GM23338 (cell line): ENCODE results near the gene DPYSL3. TPM values are rescaled to one million over a fixed set of nuclear protein-coding genes. Genes with fewer than 3 reads are reported as not detected.

Source experiments
- ATAC-seq: fragments of 200-7000 bp; cut with Tn5 transposase; 3 replicates; pipeline ENCODE4 v1.9.1; 2020
- DNase-seq: peaks from one replicate; pipeline ENCODE4 v3.0.0-alpha.2; 2015; ENCODE audit warnings: low spot score
- H2AFZ ChIP-seq: fragments of 200-600 bp; sonication (generic); 2 replicates; pipeline ENCODE4 v1.8.0; 2016; ENCODE audit warnings: antibody characterized with exemption, mild to moderate bottlenecking, moderate library complexity
- H3F3A ChIP-seq: fragments of 200-600 bp; sonication (generic); replicated peaks from 2 replicates; pipeline ENCODE4 v1.8.0; 2017; ENCODE audit warnings: antibody characterized with exemption, mixed run types, low read depth
- H3K27ac ChIP-seq: fragments of 200-600 bp; sonication (generic); 2 replicates; pipeline ENCODE4 v1.6.1; 2016; ENCODE audit warnings: low read depth
- H3K27me3 ChIP-seq: fragments of 200-600 bp; sonication (generic); 2 replicates; pipeline ENCODE4 v1.8.0; 2016; ENCODE audit warnings: mild to moderate bottlenecking, mixed run types, moderate library complexity; ENCODE audit not compliant: insufficient read depth
- H3K36me3 ChIP-seq: fragments of 200-600 bp; sonication (generic); 2 replicates; pipeline ENCODE4 v1.8.0; 2016; ENCODE audit warnings: mild to moderate bottlenecking; ENCODE audit not compliant: insufficient read depth
- H3K4me1 ChIP-seq: fragments of 200-600 bp; sonication (generic); 2 replicates; pipeline ENCODE4 v1.8.0; 2016; ENCODE audit warnings: mild to moderate bottlenecking, moderate library complexity; ENCODE audit not compliant: insufficient read depth
- H3K4me2 ChIP-seq: fragments of 200-600 bp; sonication (generic); 2 replicates; pipeline ENCODE4 v1.7.1; 2017; ENCODE audit warnings: mixed run types
- H3K4me3 ChIP-seq: fragments of 200-600 bp; sonication (generic); 2 replicates; pipeline ENCODE4 v1.6.1; 2016; ENCODE audit warnings: mixed run types
- H3K79me2 ChIP-seq: fragments of 200-600 bp; sonication (generic); replicated peaks from 2 replicates; pipeline ENCODE4 v1.8.0; 2017; ENCODE audit warnings: mild to moderate bottlenecking; ENCODE audit not compliant: insufficient read depth
- H3K9me2 ChIP-seq: fragments of 200-600 bp; sonication (generic); 2 replicates; pipeline ENCODE4 v1.8.0; 2017; ENCODE audit not compliant: insufficient read depth
- H4K20me1 ChIP-seq: fragments of 200-600 bp; sonication (generic); replicated peaks from 2 replicates; pipeline ENCODE4 v1.8.0; 2017; ENCODE audit warnings: mild to moderate bottlenecking; ENCODE audit not compliant: insufficient read depth
- H3K27ac Mint-ChIP-seq: 2 replicates; pipeline ENCODE4 v1.8.0; 2020; ENCODE audit warnings: inconsistent platforms, mild to moderate bottlenecking, moderate library complexity, mixed read lengths
- H3K27me3 Mint-ChIP-seq: 3 replicates; pipeline ENCODE4 v1.8.0; 2022; ENCODE audit warnings: low read depth, mild to moderate bottlenecking, moderate library complexity, mixed read lengths, inconsistent platforms; ENCODE audit not compliant: insufficient read depth, poor library complexity
- H3K36me3 Mint-ChIP-seq: 3 replicates; pipeline ENCODE4 v1.8.0; 2021; ENCODE audit warnings: low read depth, mild to moderate bottlenecking, inconsistent platforms, moderate library complexity, mixed read lengths
- H3K4me1 Mint-ChIP-seq: 3 replicates; pipeline ENCODE4 v1.8.0; 2020; ENCODE audit warnings: mild to moderate bottlenecking, inconsistent platforms, mixed read lengths
- H3K4me3 Mint-ChIP-seq: 3 replicates; pipeline ENCODE4 v1.8.0; 2021; ENCODE audit warnings: moderate library complexity, mild to moderate bottlenecking, inconsistent platforms, mixed read lengths
- H3K9me3 Mint-ChIP-seq: 3 replicates; pipeline ENCODE4 v1.8.0; 2020; ENCODE audit warnings: moderate library complexity, mild to moderate bottlenecking, inconsistent platforms, mixed read lengths
- CREB1 ChIP-seq: fragments of 250-450 bp; sonication (Bioruptor Pico); IDR thresholded peaks from 2 replicates; pipeline ENCODE4 v1.5.0; 2020; ENCODE audit warnings: low read depth, mild to moderate bottlenecking, moderate library complexity
- EZH2 ChIP-seq: fragments of 200-600 bp; sonication (generic); IDR thresholded peaks from one replicate; pipeline ENCODE4 v1.8.0; 2017; ENCODE audit warnings: antibody characterized with exemption, mild to moderate bottlenecking, low read depth; ENCODE audit not compliant: unreplicated experiment
- EZH2phosphoT487 ChIP-seq: fragments of 200-600 bp; sonication (generic); IDR thresholded peaks from one replicate; pipeline ENCODE4 v1.8.1; 2018; ENCODE audit warnings: antibody characterized with exemption; ENCODE audit not compliant: unreplicated experiment
- JUNB ChIP-seq: IDR thresholded peaks from one replicate; pipeline ENCODE4 v1.6.1; 2016; ENCODE audit warnings: antibody characterized with exemption; ENCODE audit not compliant: unreplicated experiment
- NANOG ChIP-seq: IDR thresholded peaks from 2 replicates; pipeline ENCODE4 v1.6.1; 2016; ENCODE audit warnings: antibody characterized with exemption, borderline replicate concordance
- POLR2AphosphoS5 ChIP-seq: IDR thresholded peaks from 2 replicates; pipeline ENCODE4 v1.6.1; 2016; ENCODE audit warnings: antibody characterized with exemption, low read depth
- STAT1 ChIP-seq: IDR thresholded peaks from one replicate; pipeline ENCODE4 v1.6.1; 2016; ENCODE audit warnings: antibody characterized with exemption; ENCODE audit not compliant: unreplicated experiment
- ZNF114 ChIP-seq: fragments of 250-450 bp; sonication (Bioruptor Pico); IDR thresholded peaks from 2 replicates; pipeline ENCODE4 v1.5.0; 2020; ENCODE audit warnings: mild to moderate bottlenecking, moderate library complexity
- ZNF331 ChIP-seq: fragments of 250-450 bp; sonication (Bioruptor Pico); IDR thresholded peaks from 2 replicates; pipeline ENCODE4 v1.5.0; 2020; ENCODE audit warnings: low read depth, mild to moderate bottlenecking, moderate library complexity
- polyA plus RNA-seq: library from polyadenylated mRNA; unstranded; fragments of >200 nt; fragmentation: Nextera tagmentation; extraction: Ambion mirVana; gene quantifications from 2 replicates; pipeline ENCODE4 v1.2.1, GENCODE V29; 2016
- total RNA-seq: library from RNA; depleted of rRNA; stranded (reverse); fragments of >200 nt; shearing (Covaris generic); gene quantifications from 2 replicates; pipeline ENCODE4 v1.2.3, GENCODE V29; 2014
- TF ChIP-seq, protein P1 (sequence below): fragments of 250-450 bp; sonication (Bioruptor Pico); IDR thresholded peaks from 2 replicates; pipeline ENCODE4 v1.5.0; 2020; ENCODE audit warnings: mild to moderate bottlenecking, moderate library complexity
- TF ChIP-seq, protein P2 (sequence below): IDR thresholded peaks from 2 replicates; pipeline ENCODE4 v1.6.1; 2016; ENCODE audit warnings: antibody characterized with exemption
- TF ChIP-seq, protein P3 (sequence below), 2 experiments: fragments of 200-600 bp in 1 of 2; sonication (generic) in 1 of 2; conservative IDR thresholded peaks; 2 replicates each; pipeline versions ENCODE4 v1.5.1 to v1.6.1; 2016 to 2017; ENCODE audit warnings: antibody characterized with exemption in 2 of 2, low read depth in 2 of 2, mild to moderate bottlenecking in 2 of 2, moderate library complexity in 1 of 2
- TF ChIP-seq, protein P4 (sequence below): IDR thresholded peaks from one replicate; pipeline ENCODE4 v1.6.1; 2018; ENCODE audit warnings: antibody characterized with exemption; ENCODE audit not compliant: unreplicated experiment

DPYSL3 gene
- total and polyA plus RNA-seq, 2 experiments from 2014 or later, result 97.6 to 455 TPM

DNA sequence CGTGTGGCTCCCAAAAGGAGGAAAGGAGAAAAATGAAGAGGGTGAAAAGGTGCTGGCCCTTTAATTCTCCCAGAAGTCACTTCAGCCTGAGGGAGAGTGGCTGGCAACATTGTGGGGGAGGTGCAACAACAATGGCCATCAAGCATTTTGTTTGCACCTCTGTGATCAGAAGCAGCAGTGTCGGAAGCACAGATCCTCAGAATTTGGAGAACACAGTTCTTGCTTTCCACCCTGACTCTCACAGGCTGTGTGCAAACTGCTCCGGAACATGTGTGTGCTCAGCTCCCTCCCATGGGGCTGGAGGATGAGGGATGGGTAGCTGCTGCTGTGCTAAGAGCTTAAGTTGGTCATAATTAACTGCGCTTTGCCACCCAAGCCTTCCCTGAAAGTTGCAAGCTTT, 127.1 kb downstream of the DPYSL3 start (continued):
- TF ChIP-seq, protein P1, sequence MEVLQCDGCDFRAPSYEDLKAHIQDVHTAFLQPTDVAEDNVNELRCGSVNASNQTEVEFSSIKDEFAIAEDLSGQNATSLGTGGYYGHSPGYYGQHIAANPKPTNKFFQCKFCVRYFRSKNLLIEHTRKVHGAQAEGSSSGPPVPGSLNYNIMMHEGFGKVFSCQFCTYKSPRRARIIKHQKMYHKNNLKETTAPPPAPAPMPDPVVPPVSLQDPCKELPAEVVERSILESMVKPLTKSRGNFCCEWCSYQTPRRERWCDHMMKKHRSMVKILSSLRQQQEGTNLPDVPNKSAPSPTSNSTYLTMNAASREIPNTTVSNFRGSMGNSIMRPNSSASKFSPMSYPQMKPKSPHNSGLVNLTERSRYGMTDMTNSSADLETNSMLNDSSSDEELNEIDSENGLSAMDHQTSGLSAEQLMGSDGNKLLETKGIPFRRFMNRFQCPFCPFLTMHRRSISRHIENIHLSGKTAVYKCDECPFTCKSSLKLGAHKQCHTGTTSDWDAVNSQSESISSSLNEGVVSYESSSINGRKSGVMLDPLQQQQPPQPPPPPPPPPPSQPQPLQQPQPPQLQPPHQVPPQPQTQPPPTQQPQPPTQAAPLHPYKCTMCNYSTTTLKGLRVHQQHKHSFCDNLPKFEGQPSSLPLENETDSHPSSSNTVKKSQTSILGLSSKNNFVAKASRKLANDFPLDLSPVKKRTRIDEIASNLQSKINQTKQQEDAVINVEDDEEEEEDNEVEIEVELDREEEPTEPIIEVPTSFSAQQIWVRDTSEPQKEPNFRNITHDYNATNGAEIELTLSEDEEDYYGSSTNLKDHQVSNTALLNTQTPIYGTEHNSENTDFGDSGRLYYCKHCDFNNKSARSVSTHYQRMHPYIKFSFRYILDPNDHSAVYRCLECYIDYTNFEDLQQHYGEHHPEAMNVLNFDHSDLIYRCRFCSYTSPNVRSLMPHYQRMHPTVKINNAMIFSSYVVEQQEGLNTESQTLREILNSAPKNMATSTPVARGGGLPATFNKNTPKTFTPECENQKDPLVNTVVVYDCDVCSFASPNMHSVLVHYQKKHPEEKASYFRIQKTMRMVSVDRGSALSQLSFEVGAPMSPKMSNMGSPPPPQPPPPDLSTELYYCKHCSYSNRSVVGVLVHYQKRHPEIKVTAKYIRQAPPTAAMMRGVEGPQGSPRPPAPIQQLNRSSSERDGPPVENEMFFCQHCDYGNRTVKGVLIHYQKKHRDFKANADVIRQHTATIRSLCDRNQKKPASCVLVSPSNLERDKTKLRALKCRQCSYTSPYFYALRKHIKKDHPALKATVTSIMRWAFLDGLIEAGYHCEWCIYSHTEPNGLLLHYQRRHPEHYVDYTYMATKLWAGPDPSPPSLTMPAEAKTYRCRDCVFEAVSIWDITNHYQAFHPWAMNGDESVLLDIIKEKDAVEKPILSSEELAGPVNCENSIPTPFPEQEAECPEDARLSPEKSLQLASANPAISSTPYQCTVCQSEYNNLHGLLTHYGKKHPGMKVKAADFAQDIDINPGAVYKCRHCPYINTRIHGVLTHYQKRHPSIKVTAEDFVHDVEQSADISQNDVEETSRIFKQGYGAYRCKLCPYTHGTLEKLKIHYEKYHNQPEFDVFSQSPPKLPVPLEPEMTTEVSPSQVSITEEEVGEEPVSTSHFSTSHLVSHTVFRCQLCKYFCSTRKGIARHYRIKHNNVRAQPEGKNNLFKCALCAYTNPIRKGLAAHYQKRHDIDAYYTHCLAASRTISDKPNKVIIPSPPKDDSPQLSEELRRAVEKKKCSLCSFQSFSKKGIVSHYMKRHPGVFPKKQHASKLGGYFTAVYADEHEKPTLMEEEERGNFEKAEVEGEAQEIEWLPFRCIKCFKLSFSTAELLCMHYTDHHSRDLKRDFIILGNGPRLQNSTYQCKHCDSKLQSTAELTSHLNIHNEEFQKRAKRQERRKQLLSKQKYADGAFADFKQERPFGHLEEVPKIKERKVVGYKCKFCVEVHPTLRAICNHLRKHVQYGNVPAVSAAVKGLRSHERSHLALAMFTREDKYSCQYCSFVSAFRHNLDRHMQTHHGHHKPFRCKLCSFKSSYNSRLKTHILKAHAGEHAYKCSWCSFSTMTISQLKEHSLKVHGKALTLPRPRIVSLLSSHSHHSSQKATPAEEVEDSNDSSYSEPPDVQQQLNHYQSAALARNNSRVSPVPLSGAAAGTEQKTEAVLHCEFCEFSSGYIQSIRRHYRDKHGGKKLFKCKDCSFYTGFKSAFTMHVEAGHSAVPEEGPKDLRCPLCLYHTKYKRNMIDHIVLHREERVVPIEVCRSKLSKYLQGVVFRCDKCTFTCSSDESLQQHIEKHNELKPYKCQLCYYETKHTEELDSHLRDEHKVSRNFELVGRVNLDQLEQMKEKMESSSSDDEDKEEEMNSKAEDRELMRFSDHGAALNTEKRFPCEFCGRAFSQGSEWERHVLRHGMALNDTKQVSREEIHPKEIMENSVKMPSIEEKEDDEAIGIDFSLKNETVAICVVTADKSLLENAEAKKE (CRISPR knock-in tag), result no peak
- TF ChIP-seq POLR2AphosphoS5 (no peak), EZH2 (no peak), EZH2phosphoT487 (no peak), STAT1 (no peak), JUNB (no peak), ZNF331 (no peak), NANOG (no peak), CREB1 (CRISPR knock-in tag) (no peak)
- TF ChIP-seq, protein P2, sequence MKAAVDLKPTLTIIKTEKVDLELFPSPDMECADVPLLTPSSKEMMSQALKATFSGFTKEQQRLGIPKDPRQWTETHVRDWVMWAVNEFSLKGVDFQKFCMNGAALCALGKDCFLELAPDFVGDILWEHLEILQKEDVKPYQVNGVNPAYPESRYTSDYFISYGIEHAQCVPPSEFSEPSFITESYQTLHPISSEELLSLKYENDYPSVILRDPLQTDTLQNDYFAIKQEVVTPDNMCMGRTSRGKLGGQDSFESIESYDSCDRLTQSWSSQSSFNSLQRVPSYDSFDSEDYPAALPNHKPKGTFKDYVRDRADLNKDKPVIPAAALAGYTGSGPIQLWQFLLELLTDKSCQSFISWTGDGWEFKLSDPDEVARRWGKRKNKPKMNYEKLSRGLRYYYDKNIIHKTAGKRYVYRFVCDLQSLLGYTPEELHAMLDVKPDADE, result no peak

DNA sequence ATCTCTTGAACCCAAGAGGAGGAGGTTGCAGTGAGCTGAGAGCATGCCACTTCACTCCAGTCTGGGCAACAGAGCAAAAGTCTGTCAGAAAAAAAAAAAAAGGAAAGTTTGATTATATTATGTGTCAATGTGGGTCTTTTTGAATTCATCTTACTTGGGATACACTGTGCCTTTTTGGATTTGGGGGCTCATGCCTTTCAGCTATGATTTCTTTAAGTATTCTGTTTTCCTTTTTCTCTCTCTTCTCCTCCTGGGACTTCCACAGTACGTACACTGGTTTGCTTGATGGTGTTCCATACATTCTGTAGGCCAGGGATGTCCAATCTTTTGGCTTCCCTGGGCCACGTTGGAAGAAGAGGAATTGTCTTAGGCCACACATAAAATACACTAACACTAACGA, 128.3 kb downstream of the DPYSL3 start:
- H3K9me3 Mint-ChIP-seq, result peaks cover 17% of the 10 kb centered on the region
- Histone ChIP-seq H3K4me2 (no peak overlapping the region), H3K79me2 (no peaks in the 10 kb centered on the region), H4K20me1 (no peaks in the 10 kb centered on the region), H2AFZ (no peak overlapping the region), H3K36me3 (no peaks in the 10 kb centered on the region), H3K4me3 (no peak overlapping the region), H3F3A (no peaks in the 10 kb centered on the region), H3K27me3 (no peaks in the 10 kb centered on the region), H3K4me1 (peaks cover 24% of the 10 kb centered on the region), H3K9me2 (peaks cover under 1% of the 10 kb centered on the region; the same call in 1 of the 2 replicates), H3K27ac (no peak overlapping the region)
- peaks cover 19% of the 10 kb centered on the region for H3K4me1 Mint-ChIP-seq
- H3K36me3 Mint-ChIP-seq, result peaks cover 15% of the 10 kb centered on the region; the same call in 2 of the 3 replicates
- no peak overlapping the region for H3K27ac Mint-ChIP-seq
- ATAC-seq (no peak), DNase-seq (no peak)
- TF ChIP-seq CREB1 (CRISPR knock-in tag), result no peak
- TF ChIP-seq, protein P3, sequence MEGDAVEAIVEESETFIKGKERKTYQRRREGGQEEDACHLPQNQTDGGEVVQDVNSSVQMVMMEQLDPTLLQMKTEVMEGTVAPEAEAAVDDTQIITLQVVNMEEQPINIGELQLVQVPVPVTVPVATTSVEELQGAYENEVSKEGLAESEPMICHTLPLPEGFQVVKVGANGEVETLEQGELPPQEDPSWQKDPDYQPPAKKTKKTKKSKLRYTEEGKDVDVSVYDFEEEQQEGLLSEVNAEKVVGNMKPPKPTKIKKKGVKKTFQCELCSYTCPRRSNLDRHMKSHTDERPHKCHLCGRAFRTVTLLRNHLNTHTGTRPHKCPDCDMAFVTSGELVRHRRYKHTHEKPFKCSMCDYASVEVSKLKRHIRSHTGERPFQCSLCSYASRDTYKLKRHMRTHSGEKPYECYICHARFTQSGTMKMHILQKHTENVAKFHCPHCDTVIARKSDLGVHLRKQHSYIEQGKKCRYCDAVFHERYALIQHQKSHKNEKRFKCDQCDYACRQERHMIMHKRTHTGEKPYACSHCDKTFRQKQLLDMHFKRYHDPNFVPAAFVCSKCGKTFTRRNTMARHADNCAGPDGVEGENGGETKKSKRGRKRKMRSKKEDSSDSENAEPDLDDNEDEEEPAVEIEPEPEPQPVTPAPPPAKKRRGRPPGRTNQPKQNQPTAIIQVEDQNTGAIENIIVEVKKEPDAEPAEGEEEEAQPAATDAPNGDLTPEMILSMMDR (conservative IDR thresholded peaks at IDR 0.05; ENCODE audit: low read depth in 2 of 2), result no peak
- TF ChIP-seq, protein P4, sequence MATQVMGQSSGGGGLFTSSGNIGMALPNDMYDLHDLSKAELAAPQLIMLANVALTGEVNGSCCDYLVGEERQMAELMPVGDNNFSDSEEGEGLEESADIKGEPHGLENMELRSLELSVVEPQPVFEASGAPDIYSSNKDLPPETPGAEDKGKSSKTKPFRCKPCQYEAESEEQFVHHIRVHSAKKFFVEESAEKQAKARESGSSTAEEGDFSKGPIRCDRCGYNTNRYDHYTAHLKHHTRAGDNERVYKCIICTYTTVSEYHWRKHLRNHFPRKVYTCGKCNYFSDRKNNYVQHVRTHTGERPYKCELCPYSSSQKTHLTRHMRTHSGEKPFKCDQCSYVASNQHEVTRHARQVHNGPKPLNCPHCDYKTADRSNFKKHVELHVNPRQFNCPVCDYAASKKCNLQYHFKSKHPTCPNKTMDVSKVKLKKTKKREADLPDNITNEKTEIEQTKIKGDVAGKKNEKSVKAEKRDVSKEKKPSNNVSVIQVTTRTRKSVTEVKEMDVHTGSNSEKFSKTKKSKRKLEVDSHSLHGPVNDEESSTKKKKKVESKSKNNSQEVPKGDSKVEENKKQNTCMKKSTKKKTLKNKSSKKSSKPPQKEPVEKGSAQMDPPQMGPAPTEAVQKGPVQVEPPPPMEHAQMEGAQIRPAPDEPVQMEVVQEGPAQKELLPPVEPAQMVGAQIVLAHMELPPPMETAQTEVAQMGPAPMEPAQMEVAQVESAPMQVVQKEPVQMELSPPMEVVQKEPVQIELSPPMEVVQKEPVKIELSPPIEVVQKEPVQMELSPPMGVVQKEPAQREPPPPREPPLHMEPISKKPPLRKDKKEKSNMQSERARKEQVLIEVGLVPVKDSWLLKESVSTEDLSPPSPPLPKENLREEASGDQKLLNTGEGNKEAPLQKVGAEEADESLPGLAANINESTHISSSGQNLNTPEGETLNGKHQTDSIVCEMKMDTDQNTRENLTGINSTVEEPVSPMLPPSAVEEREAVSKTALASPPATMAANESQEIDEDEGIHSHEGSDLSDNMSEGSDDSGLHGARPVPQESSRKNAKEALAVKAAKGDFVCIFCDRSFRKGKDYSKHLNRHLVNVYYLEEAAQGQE, result no peak
- no peak for TF ChIP-seq EZH2
- TF ChIP-seq ZNF114, result no peak
- H3K27me3 Mint-ChIP-seq, result peaks cover 1% of the 10 kb centered on the region
- H3K4me3 Mint-ChIP-seq, result no peak overlapping the region
